Mesodermal cell (in vitro differentiated cells): ENCODE data around the gene LIPE.

ENCODE experiments used
- H3K27ac ChIP-seq: 2 replicates; pipeline ENCODE4 v1.7.0; 2013; ENCODE audit warnings: mild to moderate bottlenecking, low read depth, low read length, moderate library complexity; ENCODE audit not compliant: severe bottlenecking
- H3K36me3 ChIP-seq: 2 replicates; pipeline ENCODE4 v1.7.1; 2013; ENCODE audit warnings: mild to moderate bottlenecking, low read length, moderate library complexity; ENCODE audit not compliant: control insufficient read depth, insufficient read depth
- H3K4me1 ChIP-seq: one replicate; pipeline ENCODE4 v1.7.1; 2013; ENCODE audit warnings: mild to moderate bottlenecking, low read length; ENCODE audit not compliant: insufficient read depth, control insufficient read depth, poor library complexity, severe bottlenecking
- H3K4me3 ChIP-seq: 2 replicates; pipeline ENCODE4 v1.7.0; 2013; ENCODE audit warnings: low read length, control low read depth, mild to moderate bottlenecking; ENCODE audit not compliant: insufficient read depth, poor library complexity, severe bottlenecking; ENCODE audit errors: extremely low read depth
- H3K9me3 ChIP-seq: 2 replicates; pipeline ENCODE4 v1.7.1; 2013; ENCODE audit warnings: mild to moderate bottlenecking, low read length, moderate library complexity; ENCODE audit not compliant: control insufficient read depth
- WGBS, 2 experiments: methylation state at CpG; one replicate each; pipeline ENCODE4 v1.1.5; 2013; ENCODE audit warnings: missing lambda C conversion rate in 2 of 2; ENCODE audit not compliant: insufficient coverage in 2 of 2; 5-methylcytosine and 5-hydroxymethylcytosine counted together

LIPE gene

DNA sequence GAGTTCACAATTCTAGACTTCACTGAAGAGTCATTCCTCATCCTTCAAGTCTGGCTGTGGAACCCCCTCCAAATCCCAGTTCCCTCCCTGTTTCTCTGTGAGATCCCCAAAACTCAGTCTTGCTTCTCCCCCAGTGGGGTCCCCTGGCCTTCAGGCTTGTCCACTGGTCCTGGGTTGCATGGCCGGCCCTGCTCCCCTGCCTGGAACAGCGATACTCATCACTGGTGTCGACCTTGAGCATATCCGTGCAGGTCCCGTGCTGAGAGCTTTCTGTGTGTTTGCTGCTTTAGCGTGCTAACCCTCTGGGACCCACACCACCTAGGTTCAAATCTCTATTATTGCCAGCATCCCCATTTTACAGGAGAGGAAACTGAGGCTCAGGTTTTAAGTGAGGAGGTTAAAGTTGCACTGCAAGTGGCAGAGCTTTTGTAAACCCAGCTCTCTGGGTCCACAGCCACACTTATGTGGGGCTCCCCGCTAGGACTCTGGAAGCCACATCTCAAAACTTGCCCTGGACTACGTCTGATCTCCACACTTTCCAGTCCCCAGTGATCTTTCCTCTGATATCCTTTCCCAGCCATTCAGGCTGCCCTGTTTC, 15.5 kb downstream of the LIPE start:
- Histone ChIP-seq H3K27ac (no peak overlapping the region), H3K36me3 (peaks cover 3% of the 10 kb centered on the region), H3K9me3 (no peaks in the 10 kb centered on the region), H3K4me3 (no peak overlapping the region), H3K4me1 (no peaks in the 10 kb centered on the region)
- WGBS, 2 experiments = 91 to 95% methylated on average over 4 to 8 of the region's 8 CpGs

DNA sequence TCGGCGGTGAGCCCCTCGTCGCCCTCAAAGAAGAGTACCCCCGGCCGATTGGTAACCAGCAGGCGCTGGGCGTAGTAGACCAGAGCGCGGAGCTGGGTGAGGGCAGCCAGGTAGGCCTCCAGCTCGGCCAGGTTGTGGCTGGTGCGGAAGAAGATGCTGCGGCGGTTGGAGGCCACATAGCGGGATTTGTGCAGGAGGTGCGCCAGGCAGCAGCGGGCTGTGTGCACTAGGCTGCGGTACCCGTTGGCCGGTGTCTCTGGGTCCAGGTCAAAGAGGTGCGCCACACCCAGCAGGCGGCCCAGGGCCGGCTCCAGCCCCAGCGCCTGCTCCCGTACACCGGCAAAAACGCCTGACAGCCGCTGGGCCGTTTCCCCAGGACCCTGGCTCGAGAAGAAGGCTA, 16.8 kb downstream of the LIPE start:
- H3K36me3 ChIP-seq = peaks cover 3% of the 10 kb centered on the region

DNA sequence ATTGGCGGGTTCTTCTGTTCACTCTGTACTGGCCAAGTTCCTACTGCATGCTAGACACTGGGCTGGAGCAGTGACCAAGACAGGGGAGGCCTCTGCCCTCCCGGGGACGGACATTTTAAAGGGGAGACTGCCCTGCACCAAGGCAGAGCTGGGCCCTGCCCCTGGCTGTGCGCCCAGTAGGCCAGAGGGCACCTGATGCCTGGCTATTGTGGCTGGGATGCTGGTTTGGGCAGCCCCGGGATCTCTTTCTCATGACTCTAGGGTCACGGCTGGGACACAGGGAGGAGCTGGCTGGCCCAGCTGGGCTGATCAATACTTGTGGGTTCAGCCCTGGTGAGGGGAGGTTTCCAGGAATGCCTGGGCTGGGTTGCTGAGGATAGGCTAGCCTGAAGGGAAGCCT, 17.7 kb downstream of the LIPE start:
- H3K4me1 ChIP-seq = peaks cover 4% of the 10 kb centered on the region
- peaks cover 3% of the 10 kb centered on the region for H3K36me3 ChIP-seq
- WGBS, 2 experiments = 89 to 96% methylated on average over 5 to 6 of the region's 6 CpGs
- H3K4me3 ChIP-seq = no peak overlapping the region
- no peak overlapping the region for H3K27ac ChIP-seq
- no peaks in the 10 kb centered on the region for H3K9me3 ChIP-seq

More for the DNA sequence above, 16.8 kb downstream of the LIPE start:
- no peaks in the 10 kb centered on the region for H3K9me3 ChIP-seq
- peaks cover 4% of the 10 kb centered on the region for H3K4me1 ChIP-seq
- no peak overlapping the region for H3K27ac ChIP-seq
- no peak overlapping the region for H3K4me3 ChIP-seq
- 93 to 94% methylated on average over 30 of the region's 30 CpGs for WGBS, 2 experiments

DNA sequence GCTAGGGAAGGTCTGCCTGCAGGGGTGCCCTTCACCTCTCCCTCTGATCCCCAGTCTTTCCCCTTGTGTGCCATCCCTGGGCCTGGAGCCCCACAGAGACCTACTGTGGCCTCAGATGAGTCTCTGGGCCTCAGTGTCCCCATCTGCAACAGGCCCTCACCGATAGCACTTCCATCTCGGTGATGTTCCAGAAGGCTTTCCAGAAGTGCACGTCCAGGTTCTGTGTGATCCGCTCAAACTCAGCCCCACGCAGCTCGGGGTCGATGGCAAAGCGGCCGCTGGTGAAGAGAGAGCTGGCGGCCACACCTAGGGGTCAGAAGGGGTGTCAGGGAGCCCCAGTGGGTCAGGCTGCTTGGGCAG, 19.4 kb downstream of the LIPE start:
- no peaks in the 10 kb centered on the region for H3K9me3 ChIP-seq
- H3K36me3 ChIP-seq = peaks cover 7% of the 10 kb centered on the region
- no peak overlapping the region for H3K4me3 ChIP-seq
- peaks cover 4% of the 10 kb centered on the region for H3K4me1 ChIP-seq
- 92 to 98% methylated on average over 7 to 10 of the region's 10 CpGs for WGBS, 2 experiments
- no peak overlapping the region for H3K27ac ChIP-seq

DNA sequence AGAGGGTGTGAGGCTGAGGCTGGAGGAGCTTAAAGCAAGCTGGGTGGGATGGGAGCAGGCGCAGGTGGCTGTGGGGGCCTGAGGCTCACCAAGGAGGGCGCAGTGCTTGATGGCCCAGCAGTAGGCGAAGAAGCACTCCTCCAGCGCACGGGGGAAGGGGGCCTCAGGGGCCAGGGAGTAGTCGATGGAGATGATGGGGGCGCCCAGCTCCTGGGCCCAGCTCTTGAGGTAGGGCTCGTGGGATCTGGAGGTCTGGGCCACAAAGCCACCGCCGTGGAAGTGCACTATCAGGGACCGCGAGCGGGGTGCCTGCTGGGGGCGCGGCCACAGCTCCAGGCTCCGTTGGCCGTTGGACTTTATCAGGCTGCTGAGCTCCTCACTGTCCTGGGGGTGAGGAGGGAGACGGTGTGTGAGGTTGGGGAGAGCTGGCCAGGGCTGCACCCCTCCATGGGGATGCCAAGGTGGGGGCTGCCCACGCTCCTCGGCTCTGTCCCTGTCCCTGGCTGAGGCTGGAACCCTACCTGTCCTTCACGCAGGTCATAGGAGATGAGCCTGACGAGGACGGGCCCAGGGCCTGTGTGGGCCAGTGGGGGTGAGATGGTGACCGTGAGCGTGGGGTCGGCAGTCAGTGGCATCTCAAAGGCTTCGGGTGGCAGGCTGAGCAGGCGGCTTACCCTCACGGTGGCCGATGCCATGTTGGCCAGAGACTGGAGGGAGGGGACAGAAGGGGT, 19.9 kb downstream of the LIPE start:
- Histone ChIP-seq H3K36me3 (peaks cover 7% of the 10 kb centered on the region), H3K9me3 (no peaks in the 10 kb centered on the region), H3K27ac (no peak overlapping the region), H3K4me3 (no peak overlapping the region), H3K4me1 (peaks cover 4% of the 10 kb centered on the region)
- 96 to 97% methylated on average over 17 to 29 of the region's 30 CpGs for WGBS, 2 experiments

DNA sequence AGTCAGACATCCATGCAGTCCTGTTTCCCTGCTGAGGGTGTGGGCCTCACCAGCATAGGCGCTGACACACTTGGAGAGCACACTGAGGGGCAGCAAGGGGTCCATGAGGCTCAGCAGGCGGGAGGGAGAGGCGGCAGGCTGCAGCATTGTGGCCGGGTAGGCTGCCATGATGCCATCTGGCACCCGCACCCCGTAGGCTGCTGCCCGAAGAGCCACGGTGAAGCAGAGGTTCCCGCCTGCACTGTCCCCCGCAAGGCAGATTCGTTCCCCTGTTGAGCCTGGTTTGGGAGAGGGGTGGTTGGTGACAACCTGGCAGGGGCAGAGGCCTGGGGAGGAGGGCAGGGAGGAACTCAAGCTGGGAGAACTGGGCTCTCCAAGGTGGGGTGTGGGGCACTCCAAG, 21.1 kb downstream of the LIPE start:
- Histone ChIP-seq H3K4me3 (no peak overlapping the region), H3K36me3 (peaks cover 5% of the 10 kb centered on the region), H3K9me3 (no peaks in the 10 kb centered on the region), H3K27ac (no peak overlapping the region), H3K4me1 (peaks cover 4% of the 10 kb centered on the region)
- WGBS, 2 experiments = 90 to 91% methylated on average over 11 of the region's 11 CpGs

DNA sequence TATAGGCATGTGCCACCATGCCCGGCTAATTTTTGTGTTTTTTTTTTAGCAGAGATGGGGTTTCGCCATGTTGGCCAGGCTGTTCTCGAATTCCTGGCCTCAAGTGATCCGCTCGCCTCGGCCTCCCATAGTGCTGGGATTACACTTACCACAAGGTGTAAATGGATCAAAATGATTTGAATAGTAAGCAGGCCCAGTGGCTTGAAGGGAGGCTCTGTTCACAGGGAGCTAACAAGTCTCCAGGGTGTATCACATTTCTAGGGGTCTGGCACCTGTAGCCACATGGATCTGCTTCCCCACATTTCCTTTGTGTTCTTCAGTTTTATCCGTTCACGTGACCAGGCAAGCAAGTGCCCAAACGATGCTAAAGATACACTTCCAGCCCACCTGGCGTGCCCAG, 23.6 kb downstream of the LIPE start:
- Histone ChIP-seq H3K27ac (no peak overlapping the region), H3K36me3 (peaks cover 4% of the 10 kb centered on the region), H3K9me3 (no peaks in the 10 kb centered on the region), H3K4me3 (no peak overlapping the region), H3K4me1 (peaks cover 4% of the 10 kb centered on the region)
- WGBS, 2 experiments = 92 to 94% methylated on average over 9 to 10 of the region's 10 CpGs

DNA sequence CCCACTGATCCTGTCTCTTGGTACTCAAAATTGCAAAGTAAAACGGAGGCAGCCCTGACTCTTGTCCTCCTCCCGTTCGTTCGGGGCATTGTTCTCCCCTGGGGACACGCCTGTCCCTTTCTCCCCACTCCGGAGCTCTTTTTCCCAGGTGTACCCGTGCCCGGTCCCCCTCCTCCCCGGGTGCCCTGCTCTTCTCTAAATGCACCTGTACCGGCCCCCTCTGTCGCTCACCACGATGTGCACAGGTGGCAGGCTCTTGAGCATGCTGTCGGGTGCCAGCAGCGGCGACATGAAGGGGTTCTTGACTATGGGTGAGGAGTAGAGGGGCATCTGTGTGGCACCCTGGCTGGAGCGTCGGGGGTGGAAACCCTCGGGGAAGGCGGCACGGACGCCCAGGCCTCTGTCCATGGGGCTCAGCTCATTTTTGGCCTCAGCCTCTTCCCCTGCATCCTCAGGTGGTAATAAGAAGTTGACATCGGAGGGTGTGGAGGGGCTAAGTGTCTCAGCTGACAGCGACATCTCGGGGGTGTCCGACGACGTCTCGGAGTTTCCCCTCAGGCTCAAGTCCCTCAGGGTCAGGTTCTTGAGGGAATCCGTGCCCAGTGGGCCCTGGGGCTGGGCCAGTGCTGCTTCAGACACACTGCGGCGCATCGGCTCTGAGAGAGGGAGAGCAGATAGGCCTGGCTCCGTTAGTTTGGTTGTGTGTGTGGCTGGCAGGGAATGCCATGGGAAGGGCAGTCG, 24.6 kb downstream of the LIPE start:
- Histone ChIP-seq H3K4me3 (peak overlapping the region; percentile 51), H3K27ac (no peak overlapping the region), H3K9me3 (no peaks in the 10 kb centered on the region), H3K4me1 (peaks cover 8% of the 10 kb centered on the region), H3K36me3 (peaks cover 4% of the 10 kb centered on the region)
- WGBS, 2 experiments = 41 to 48% methylated on average over 17 to 19 of the region's 34 CpGs

DNA sequence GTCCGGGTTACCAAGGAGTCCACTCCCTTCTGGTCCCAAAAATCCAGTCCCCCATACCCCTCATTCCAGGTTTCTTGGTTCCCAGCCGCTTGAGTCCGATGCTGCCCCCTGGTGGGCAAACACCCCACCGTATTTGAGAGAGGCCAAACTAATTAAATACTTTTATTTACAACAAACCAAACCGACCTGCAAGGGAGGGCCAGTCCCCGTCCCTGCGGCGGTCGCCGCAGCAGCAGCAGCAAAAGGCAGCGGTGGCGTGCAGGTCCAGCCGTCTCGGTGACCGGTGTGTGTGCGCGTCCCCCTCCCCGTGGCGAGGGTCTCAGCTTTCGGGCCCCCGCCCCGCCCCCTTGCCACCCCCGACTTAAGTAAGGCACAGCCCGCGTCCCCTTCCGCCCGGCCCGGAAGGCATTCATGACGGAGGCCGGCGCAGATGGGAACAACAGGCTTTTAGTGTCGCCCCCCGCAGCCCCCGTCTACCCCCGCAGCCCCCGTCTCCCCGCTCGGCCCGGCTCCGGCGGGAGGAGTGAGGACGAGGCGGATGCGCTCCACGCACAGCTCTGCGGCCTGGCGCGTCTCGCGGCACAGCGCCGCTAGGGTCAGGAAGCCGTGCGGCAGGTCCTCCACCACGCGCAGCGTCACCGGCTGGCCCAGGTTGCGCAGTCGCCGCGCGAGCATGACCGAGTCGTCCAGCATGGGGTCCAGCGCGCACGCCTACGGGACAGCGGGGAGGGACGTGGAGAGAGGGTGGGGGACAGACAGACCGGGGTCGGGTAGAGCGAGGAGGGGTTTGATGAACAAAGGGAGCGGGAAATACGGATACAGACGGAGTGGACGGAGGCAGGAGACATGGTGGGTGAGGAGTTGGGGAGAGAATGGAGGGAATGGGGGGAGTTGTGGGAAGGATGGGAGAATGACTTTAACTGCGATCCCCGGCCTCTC, 25.6 kb downstream of the LIPE start:
- 0 to 1% methylated on average over 44 to 50 of the region's 80 CpGs for WGBS, 2 experiments
- peak overlapping the region; percentile 51 for H3K4me3 ChIP-seq
- H3K36me3 ChIP-seq = peaks cover 4% of the 10 kb centered on the region
- no peaks in the 10 kb centered on the region for H3K9me3 ChIP-seq
- peaks cover 9% of the 10 kb centered on the region for H3K4me1 ChIP-seq
- peak overlapping the region; percentile 57 for H3K27ac ChIP-seq

DNA sequence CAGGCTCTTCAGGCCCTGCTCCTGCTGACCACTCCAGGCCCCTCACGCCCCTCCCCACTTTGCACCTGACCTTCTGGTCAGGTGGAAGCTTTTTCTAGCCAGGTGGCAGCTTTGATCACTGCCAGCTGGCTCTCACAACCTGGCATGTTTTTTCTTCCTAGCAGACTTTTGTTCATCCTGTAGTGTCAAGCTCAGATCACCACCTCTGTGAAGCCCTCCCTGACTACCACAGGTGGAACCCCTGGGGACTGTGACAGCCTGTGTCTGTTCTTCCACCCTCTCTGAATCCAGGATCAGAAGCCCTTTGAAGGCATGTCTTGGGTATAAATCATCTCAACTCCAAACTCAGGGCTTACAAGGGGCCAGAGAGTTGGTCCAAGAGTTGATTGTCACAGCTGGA, 26.8 kb downstream of the LIPE start:
- no peak overlapping the region for H3K27ac ChIP-seq
- peaks cover 4% of the 10 kb centered on the region for H3K36me3 ChIP-seq
- peaks cover 12% of the 10 kb centered on the region for H3K4me1 ChIP-seq
- WGBS, 2 experiments = 83 to 100% methylated on average over 1 of the region's 1 CpG
- no peaks in the 10 kb centered on the region for H3K9me3 ChIP-seq
- no peak overlapping the region for H3K4me3 ChIP-seq
